ENCODE data around the gene PEPD.

The PEPD gene

DNA sequence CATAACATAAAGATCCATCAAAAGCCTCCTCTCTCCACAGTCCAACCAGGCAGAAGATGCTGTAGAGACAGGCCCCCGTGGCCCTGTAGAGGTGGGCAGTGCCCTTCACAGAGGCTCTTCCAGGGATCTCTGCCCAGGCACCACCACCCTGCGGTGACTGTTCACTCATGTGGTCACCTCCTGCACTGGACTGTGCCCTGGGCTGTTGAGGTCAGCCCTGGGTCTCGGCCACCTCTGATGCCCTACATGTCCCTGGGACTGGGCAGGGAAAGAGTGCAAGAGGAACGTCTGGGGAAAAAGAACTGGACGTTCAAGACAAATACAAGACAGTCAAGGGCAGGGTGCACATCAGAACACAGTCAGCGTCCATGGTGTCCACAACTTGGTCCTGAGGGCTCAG lies 22.3 kb downstream of the PEPD start:
- no peaks in the 10 kb centered on the region for H3K79me2 ChIP-seq (ENCODE audit: insufficient read depth, low read depth)
- no peaks in the 10 kb centered on the region for H3K27me3 ChIP-seq (ENCODE audit: insufficient read depth, low read depth)
- H3K9ac ChIP-seq = no peak overlapping the region
- H3K4me3 ChIP-seq (IDR thresholded peaks at IDR 0.05; ENCODE audit: insufficient read depth, low read depth, low read length) = no peak overlapping the region
- H3K27ac ChIP-seq = no peak overlapping the region
- H3K36me3 ChIP-seq (ENCODE audit: insufficient read depth) = no peaks in the 10 kb centered on the region
- no peaks in the 10 kb centered on the region for H3K4me1 ChIP-seq (ENCODE audit: low read depth, poor library complexity, severe bottlenecking)
- no peak overlapping the region for H2AFZ ChIP-seq (ENCODE audit: low read depth)
- TF ChIP-seq, protein P1, sequence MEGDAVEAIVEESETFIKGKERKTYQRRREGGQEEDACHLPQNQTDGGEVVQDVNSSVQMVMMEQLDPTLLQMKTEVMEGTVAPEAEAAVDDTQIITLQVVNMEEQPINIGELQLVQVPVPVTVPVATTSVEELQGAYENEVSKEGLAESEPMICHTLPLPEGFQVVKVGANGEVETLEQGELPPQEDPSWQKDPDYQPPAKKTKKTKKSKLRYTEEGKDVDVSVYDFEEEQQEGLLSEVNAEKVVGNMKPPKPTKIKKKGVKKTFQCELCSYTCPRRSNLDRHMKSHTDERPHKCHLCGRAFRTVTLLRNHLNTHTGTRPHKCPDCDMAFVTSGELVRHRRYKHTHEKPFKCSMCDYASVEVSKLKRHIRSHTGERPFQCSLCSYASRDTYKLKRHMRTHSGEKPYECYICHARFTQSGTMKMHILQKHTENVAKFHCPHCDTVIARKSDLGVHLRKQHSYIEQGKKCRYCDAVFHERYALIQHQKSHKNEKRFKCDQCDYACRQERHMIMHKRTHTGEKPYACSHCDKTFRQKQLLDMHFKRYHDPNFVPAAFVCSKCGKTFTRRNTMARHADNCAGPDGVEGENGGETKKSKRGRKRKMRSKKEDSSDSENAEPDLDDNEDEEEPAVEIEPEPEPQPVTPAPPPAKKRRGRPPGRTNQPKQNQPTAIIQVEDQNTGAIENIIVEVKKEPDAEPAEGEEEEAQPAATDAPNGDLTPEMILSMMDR (conservative IDR thresholded peaks at IDR 0.05; ENCODE audit: low read depth, low read length) = no peak
- no peak overlapping the region for H3K4me2 ChIP-seq
- H4K20me1 ChIP-seq (ENCODE audit: insufficient read depth) = no peaks in the 10 kb centered on the region

DNA sequence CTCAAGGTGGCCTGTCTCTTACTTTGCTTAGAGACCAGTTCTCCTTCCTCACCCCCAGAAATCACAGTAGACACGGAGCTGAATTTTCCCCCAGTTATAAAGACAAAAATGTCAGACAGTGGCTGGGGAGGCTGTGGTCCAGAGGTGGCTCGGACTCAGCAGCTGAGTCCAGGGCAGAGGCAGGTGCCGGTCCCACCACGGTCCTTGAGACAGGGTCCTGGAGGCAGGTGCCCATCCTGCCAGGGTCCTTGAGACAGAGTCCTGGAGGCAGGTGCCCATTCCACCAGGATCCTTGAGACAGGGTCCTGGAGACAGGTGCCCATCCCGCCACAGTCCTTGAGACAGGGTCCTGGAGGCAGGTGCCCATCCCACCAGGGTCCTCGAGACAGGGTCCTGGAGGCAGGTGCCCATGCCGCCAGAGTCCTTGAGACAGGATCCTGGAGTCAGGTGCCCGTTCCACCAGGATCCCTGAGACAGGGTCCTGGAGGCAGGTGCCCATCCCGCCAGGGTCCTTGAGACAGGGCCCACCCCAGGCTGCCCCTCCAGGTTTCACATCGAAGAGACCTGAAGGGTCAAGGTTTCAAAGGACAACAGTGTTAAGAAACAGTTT lies 23.1 kb downstream of the PEPD start:
- H3K4me1 ChIP-seq (ENCODE audit: low read depth, poor library complexity, severe bottlenecking) = no peaks in the 10 kb centered on the region
- H2AFZ ChIP-seq (ENCODE audit: low read depth) = no peak overlapping the region
- H4K20me1 ChIP-seq (ENCODE audit: insufficient read depth) = no peaks in the 10 kb centered on the region
- no peak overlapping the region for H3K4me2 ChIP-seq
- no peaks in the 10 kb centered on the region for H3K27me3 ChIP-seq (ENCODE audit: insufficient read depth, low read depth)
- no peak overlapping the region for H3K4me3 ChIP-seq (IDR thresholded peaks at IDR 0.05; ENCODE audit: insufficient read depth, low read depth, low read length)
- H3K36me3 ChIP-seq (ENCODE audit: insufficient read depth) = no peaks in the 10 kb centered on the region
- no peak overlapping the region for H3K9ac ChIP-seq
- H3K79me2 ChIP-seq (ENCODE audit: insufficient read depth, low read depth) = no peaks in the 10 kb centered on the region
- TF ChIP-seq, protein P1 (conservative IDR thresholded peaks at IDR 0.05; ENCODE audit: low read depth, low read length) = no peak
- H3K27ac ChIP-seq = no peak overlapping the region

DNA sequence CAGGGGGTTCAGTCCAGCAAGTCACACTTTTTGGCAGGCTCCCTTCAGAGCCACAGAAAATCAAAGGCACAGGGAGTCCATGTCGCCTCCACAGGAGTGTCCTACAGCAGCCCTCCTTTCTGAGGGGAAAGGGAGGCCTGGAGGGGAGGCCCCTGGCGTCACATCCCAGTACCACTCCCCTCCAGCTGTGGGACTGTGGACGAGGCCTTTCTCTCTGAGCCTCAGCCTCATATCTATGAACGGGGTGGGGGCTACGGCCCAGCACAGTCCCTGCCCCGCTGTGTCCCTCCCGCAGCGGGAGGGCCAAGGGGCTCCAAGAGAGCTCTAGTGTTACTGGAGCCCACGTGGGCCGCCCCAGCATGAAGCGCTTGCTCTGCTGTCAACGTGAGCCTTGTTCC lies 23.8 kb downstream of the PEPD start:
- Histone ChIP-seq H3K4me3 (IDR thresholded peaks at IDR 0.05; ENCODE audit: insufficient read depth, low read depth, low read length) (no peak overlapping the region), H3K27ac (no peak overlapping the region), H3K9ac (no peak overlapping the region), H3K4me1 (ENCODE audit: low read depth, poor library complexity, severe bottlenecking) (no peaks in the 10 kb centered on the region), H3K79me2 (ENCODE audit: insufficient read depth, low read depth) (no peaks in the 10 kb centered on the region), H3K36me3 (ENCODE audit: insufficient read depth) (no peaks in the 10 kb centered on the region), H2AFZ (ENCODE audit: low read depth) (no peak overlapping the region), H3K27me3 (ENCODE audit: insufficient read depth, low read depth) (no peaks in the 10 kb centered on the region), H3K4me2 (no peak overlapping the region), H4K20me1 (ENCODE audit: insufficient read depth) (no peaks in the 10 kb centered on the region)
- TF ChIP-seq, protein P1 (conservative IDR thresholded peaks at IDR 0.05; ENCODE audit: low read depth, low read length) = no peak

DNA sequence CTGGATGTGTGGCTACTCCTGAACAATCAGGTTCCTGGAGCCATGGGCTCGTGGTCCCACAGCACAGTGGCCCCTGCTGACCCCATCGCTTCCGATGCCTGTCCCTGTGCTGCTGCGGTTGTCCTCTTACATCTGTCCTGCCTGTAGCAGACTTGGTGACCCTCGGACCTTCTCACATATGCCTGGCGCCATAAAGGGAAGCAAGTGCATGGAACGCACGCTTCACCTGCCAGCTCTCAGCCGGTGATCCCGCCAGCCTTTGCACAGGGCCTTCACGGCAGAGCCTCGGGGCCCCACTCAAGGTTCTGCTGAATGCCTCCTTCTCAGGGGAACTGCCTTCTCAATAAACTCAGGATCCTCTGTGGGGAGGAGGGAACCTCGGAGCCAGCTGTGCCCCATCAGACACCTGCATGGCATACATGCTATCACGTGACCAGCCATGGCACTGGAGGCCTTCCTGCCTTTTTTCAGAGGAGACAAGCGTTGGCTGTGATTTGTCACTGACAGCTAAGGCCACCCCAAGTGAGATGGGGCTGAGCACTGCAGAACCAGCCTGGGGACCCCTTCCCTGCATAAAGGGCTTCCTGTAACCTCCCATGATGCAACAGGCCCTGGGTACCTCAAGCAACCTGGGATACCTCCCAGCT lies 24.3 kb downstream of the PEPD start:
- H3K36me3 ChIP-seq (ENCODE audit: insufficient read depth) = no peaks in the 10 kb centered on the region
- H3K9ac ChIP-seq = no peak overlapping the region
- no peaks in the 10 kb centered on the region for H3K79me2 ChIP-seq (ENCODE audit: insufficient read depth, low read depth)
- no peak overlapping the region for H3K27ac ChIP-seq
- no peaks in the 10 kb centered on the region for H3K27me3 ChIP-seq (ENCODE audit: insufficient read depth, low read depth)
- no peak overlapping the region for H2AFZ ChIP-seq (ENCODE audit: low read depth)
- no peaks in the 10 kb centered on the region for H4K20me1 ChIP-seq (ENCODE audit: insufficient read depth)
- TF ChIP-seq, protein P1 (conservative IDR thresholded peaks at IDR 0.05; ENCODE audit: low read depth, low read length) = no peak
- H3K4me1 ChIP-seq (ENCODE audit: low read depth, poor library complexity, severe bottlenecking) = no peaks in the 10 kb centered on the region
- H3K4me2 ChIP-seq = no peak overlapping the region
- no peak overlapping the region for H3K4me3 ChIP-seq (IDR thresholded peaks at IDR 0.05; ENCODE audit: insufficient read depth, low read depth, low read length)
